ENCODE results near the gene ASAP3.

DNA sequence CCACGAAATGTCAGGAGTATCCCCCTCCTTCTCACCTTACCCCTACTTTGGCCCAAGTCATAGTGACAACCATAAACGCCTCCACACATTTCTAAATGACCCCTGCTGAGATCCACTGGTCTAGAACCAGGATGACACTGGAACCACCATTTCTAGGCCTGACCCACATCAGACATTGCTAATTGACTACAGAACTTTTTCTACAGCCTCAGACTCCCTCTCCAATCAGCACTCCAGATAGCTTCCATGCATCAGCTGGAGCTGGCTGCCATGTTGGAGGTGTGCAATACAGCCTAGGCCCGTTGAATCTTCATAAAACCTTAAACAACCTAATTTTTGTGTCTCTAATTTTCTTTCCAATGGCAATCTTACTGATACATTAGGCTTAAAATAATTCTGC is 78.0 kb downstream of the ASAP3 start:
- no peak for TF ChIP-seq POLR2A (IDR thresholded peaks at IDR 0.05)
- TF ChIP-seq, protein P1, sequence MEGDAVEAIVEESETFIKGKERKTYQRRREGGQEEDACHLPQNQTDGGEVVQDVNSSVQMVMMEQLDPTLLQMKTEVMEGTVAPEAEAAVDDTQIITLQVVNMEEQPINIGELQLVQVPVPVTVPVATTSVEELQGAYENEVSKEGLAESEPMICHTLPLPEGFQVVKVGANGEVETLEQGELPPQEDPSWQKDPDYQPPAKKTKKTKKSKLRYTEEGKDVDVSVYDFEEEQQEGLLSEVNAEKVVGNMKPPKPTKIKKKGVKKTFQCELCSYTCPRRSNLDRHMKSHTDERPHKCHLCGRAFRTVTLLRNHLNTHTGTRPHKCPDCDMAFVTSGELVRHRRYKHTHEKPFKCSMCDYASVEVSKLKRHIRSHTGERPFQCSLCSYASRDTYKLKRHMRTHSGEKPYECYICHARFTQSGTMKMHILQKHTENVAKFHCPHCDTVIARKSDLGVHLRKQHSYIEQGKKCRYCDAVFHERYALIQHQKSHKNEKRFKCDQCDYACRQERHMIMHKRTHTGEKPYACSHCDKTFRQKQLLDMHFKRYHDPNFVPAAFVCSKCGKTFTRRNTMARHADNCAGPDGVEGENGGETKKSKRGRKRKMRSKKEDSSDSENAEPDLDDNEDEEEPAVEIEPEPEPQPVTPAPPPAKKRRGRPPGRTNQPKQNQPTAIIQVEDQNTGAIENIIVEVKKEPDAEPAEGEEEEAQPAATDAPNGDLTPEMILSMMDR (IDR thresholded peaks at IDR 0.05), result no peak
- TF ChIP-seq EP300 (IDR thresholded peaks at IDR 0.05), result no peak
